Suprapubic skin (tissue), 4 donors: ENCODE data around the gene TAS1R1. TPM values are rescaled to one million over a fixed set of nuclear protein-coding genes. Genes with fewer than 3 reads are reported as not detected.

Source experiments
- DNase-seq, 2 donors: peaks; one replicate each; pipeline ENCODE4 v3.0.0-alpha.2; 2019; ENCODE audit warnings: low spot score in 2 of 2
- H3K27ac ChIP-seq: fragments of 200-600 bp; sonication (generic); one replicate; pipeline ENCODE4 v1.5.1; 2019
- H3K27me3 ChIP-seq: fragments of 200-600 bp; sonication (generic); one replicate; pipeline ENCODE4 v1.5.1; 2019
- H3K36me3 ChIP-seq: fragments of 200-600 bp; sonication (generic); one replicate; pipeline ENCODE4 v1.5.1; 2019
- H3K4me1 ChIP-seq: fragments of 200-600 bp; sonication (generic); one replicate; pipeline ENCODE4 v1.5.1; 2019
- H3K4me3 ChIP-seq: fragments of 200-600 bp; sonication (generic); one replicate; pipeline ENCODE4 v1.5.1; 2019; ENCODE audit warnings: mild to moderate bottlenecking
- H3K9me3 ChIP-seq: fragments of 200-600 bp; sonication (generic); one replicate; pipeline ENCODE4 v1.5.1; 2019
- CTCF ChIP-seq, 2 donors: fragments of 200-600 bp in 1 of 2; fragments of 450-650 bp in 1 of 2; sonication (generic) in 1 of 2; IDR thresholded peaks; one replicate each; pipeline ENCODE4 v1.5.1; 2016 to 2019; ENCODE audit warnings: antibody characterized with exemption in 2 of 2, mild to moderate bottlenecking in 1 of 2, moderate library complexity in 1 of 2
- EP300 ChIP-seq: sonication (generic); formaldehyde crosslinking; IDR thresholded peaks from one replicate; pipeline ENCODE4 v1.6.1; 2017; ENCODE audit warnings: antibody characterized with exemption
- POLR2A ChIP-seq, 2 donors: fragments of 450-650 bp; IDR thresholded peaks; one replicate each; pipeline ENCODE4 v1.6.1; 2017; ENCODE audit warnings: antibody characterized with exemption in 2 of 2, mild to moderate bottlenecking in 2 of 2, moderate library complexity in 2 of 2
- POLR2AphosphoS5 ChIP-seq, 3 donors: sonication (generic); formaldehyde crosslinking; IDR thresholded peaks; one replicate each; pipeline ENCODE4 v1.6.1; 2017; ENCODE audit warnings: antibody characterized with exemption in 3 of 3
- WGBS: methylation state at CpG from one replicate; pipeline ENCODE4 v1.1.5; 2018; 5-methylcytosine and 5-hydroxymethylcytosine counted together
- total RNA-seq, 4 donors: library from RNA; depleted of rRNA; stranded (reverse); fragments of >200 nt; gene quantifications; one replicate each; pipeline ENCODE4 v1.1.0, GENCODE V29; 2016

TAS1R1 gene
- total RNA-seq, 4 donors from 2014 or later: 0.40 to 0.45 TPM; not detected in 2

DNA sequence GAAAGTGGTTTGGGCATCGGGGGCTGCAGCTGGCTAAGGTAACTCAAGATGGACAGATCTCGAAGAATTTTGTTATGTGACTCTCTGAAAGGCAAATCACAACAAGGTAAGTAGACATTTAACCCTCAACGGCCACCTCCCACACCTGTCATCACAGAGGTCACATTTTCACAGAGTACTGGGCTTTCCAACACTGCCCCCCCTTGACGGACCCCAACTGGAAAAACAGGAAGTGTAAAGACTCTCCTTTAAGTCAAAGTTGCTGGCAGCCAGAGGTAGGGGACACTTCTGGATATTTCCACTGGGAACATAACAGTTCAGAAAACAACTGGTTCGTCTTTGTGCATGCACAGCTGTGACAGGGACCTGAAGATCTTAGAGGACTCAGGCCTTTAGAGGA lies 23.1 kb upstream of the TAS1R1 start:
- DNase-seq: no peak
- 85% methylated on average over 5 of the region's 5 CpGs for WGBS
- Histone ChIP-seq H3K4me3 (no peak overlapping the region), H3K9me3 (no peaks in the 10 kb centered on the region), H3K27me3 (no peaks in the 10 kb centered on the region), H3K4me1 (no peaks in the 10 kb centered on the region), H3K27ac (no peak overlapping the region), H3K36me3 (peaks cover 90% of the 10 kb centered on the region)
- TF ChIP-seq POLR2AphosphoS5 (IDR thresholded peaks at IDR 0.05): no peak

GRCh38 chr1:6534248-6534822 lies 20.8 kb upstream of the TAS1R1 start:
- Histone ChIP-seq H3K36me3 (peaks cover 74% of the 10 kb centered on the region), H3K9me3 (no peaks in the 10 kb centered on the region), H3K27ac (no peak overlapping the region), H3K4me3 (no peak overlapping the region), H3K27me3 (no peaks in the 10 kb centered on the region), H3K4me1 (no peaks in the 10 kb centered on the region)
- TF ChIP-seq POLR2AphosphoS5 (IDR thresholded peaks at IDR 0.05) (no peak), CTCF (IDR thresholded peaks at IDR 0.05) (no peak), POLR2A (IDR thresholded peaks at IDR 0.05) (no peak), EP300 (no peak)
- 96% methylated on average over 8 of the region's 8 CpGs for WGBS
- DNase-seq: no peak

- TF ChIP-seq CTCF (IDR thresholded peaks at IDR 0.05) (no peak), POLR2AphosphoS5 (IDR thresholded peaks at IDR 0.05) (no peak), POLR2A (IDR thresholded peaks at IDR 0.05) (no peak), EP300 (no peak)
- H3K27ac ChIP-seq: no peak overlapping the region
- peaks cover 65% of the 10 kb centered on the region for H3K36me3 ChIP-seq
- H3K9me3 ChIP-seq: no peaks in the 10 kb centered on the region
- WGBS: 85% methylated on average over 4 of the region's 4 CpGs
- H3K27me3 ChIP-seq: no peaks in the 10 kb centered on the region
- no peak overlapping the region for H3K4me3 ChIP-seq
- no peak for DNase-seq
- no peaks in the 10 kb centered on the region for H3K4me1 ChIP-seq
Observed at GRCh38 chr1:6535214-6535613, 19.9 kb upstream of the TAS1R1 start.

GRCh38 chr1:6536291-6536690 lies 18.8 kb upstream of the TAS1R1 start:
- peaks cover 63% of the 10 kb centered on the region for H3K36me3 ChIP-seq
- 91% methylated on average over 4 of the region's 5 CpGs for WGBS
- H3K27me3 ChIP-seq: no peaks in the 10 kb centered on the region
- no peak overlapping the region for H3K4me3 ChIP-seq
- H3K27ac ChIP-seq: no peak overlapping the region
- TF ChIP-seq POLR2AphosphoS5 (IDR thresholded peaks at IDR 0.05) (no peak), EP300 (no peak), POLR2A (IDR thresholded peaks at IDR 0.05) (no peak), CTCF (IDR thresholded peaks at IDR 0.05) (no peak)
- no peaks in the 10 kb centered on the region for H3K9me3 ChIP-seq
- H3K4me1 ChIP-seq: no peaks in the 10 kb centered on the region
- DNase-seq: no peak

GRCh38 chr1:6538956-6539355 lies 16.2 kb upstream of the TAS1R1 start:
- no peak overlapping the region for H3K4me3 ChIP-seq
- H3K4me1 ChIP-seq: no peaks in the 10 kb centered on the region
- no peaks in the 10 kb centered on the region for H3K27me3 ChIP-seq
- H3K9me3 ChIP-seq: no peaks in the 10 kb centered on the region
- DNase-seq: no peak
- H3K36me3 ChIP-seq: peaks cover 56% of the 10 kb centered on the region
- 60% methylated on average over 3 of the region's 3 CpGs for WGBS
- no peak overlapping the region for H3K27ac ChIP-seq
- TF ChIP-seq POLR2AphosphoS5 (IDR thresholded peaks at IDR 0.05): no peak
- TF ChIP-seq CTCF (IDR thresholded peaks at IDR 0.05): no peak
- no peak for TF ChIP-seq POLR2A (IDR thresholded peaks at IDR 0.05)
- no peak for TF ChIP-seq EP300

DNA sequence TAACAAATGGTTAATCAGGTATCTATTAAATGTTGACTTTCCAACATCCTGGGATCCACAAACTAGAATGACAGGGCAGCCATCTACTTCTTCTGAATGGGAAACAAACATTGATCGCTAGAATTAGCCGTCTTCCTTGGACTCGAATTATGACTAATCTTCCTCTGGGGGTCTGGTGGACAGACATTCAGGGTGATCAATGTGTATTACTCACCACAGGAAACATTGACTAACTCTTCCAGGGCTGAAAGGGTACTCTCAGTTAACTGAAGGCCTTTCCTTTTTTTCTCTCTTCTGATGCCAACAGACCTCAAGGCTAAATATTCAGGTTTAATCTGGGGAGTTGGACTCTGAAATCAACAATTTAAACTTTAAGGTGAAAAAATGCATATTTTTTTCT lies 10.3 kb upstream of the TAS1R1 start:
- Histone ChIP-seq H3K27me3 (no peaks in the 10 kb centered on the region), H3K4me3 (no peak overlapping the region), H3K4me1 (peaks cover 21% of the 10 kb centered on the region), H3K27ac (no peak overlapping the region), H3K9me3 (no peaks in the 10 kb centered on the region), H3K36me3 (peaks cover 79% of the 10 kb centered on the region)
- TF ChIP-seq POLR2A (IDR thresholded peaks at IDR 0.05) (no peak), POLR2AphosphoS5 (IDR thresholded peaks at IDR 0.05) (no peak), EP300 (no peak), CTCF (IDR thresholded peaks at IDR 0.05) (no peak)
- no peak for DNase-seq
- 68% methylated on average over 3 of the region's 3 CpGs for WGBS
